ENCODE results near the gene MRPL43.

DNA sequence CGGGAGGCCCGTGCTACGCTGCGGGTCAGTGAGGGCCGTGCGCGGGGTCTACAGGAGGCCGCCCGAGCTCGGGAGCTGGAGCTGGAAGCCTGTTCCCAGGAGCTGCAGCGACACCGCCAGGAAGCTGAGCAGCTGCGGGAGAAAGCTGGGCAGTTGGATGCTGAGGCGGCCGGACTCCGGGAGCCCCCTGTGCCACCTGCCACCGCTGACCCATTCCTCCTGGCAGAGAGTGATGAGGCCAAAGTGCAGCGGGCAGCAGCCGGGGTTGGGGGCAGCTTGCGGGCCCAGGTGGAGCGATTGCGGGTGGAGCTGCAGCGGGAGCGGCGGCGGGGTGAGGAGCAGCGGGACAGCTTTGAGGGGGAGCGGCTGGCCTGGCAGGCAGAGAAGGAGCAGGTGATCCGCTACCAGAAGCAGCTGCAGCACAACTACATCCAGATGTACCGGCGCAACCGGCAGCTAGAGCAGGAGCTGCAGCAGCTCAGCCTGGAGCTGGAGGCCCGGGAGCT lies 19.3 kb upstream of the MRPL43 start:
- TF ChIP-seq TEAD4 (CRISPR knock-in tag; IDR thresholded peaks at IDR 0.05) (no peak), CTCF (IDR thresholded peaks at IDR 0.05) (no peak)
